ENCODE measurements around the gene CAVIN2. TPM values are rescaled to one million over a fixed set of nuclear protein-coding genes. Genes with fewer than 3 reads are reported as not detected.

CAVIN2 gene
- total and polyA plus RNA-seq, 11 donors: 35.2 to 149 (median 93.0) TPM

DNA sequence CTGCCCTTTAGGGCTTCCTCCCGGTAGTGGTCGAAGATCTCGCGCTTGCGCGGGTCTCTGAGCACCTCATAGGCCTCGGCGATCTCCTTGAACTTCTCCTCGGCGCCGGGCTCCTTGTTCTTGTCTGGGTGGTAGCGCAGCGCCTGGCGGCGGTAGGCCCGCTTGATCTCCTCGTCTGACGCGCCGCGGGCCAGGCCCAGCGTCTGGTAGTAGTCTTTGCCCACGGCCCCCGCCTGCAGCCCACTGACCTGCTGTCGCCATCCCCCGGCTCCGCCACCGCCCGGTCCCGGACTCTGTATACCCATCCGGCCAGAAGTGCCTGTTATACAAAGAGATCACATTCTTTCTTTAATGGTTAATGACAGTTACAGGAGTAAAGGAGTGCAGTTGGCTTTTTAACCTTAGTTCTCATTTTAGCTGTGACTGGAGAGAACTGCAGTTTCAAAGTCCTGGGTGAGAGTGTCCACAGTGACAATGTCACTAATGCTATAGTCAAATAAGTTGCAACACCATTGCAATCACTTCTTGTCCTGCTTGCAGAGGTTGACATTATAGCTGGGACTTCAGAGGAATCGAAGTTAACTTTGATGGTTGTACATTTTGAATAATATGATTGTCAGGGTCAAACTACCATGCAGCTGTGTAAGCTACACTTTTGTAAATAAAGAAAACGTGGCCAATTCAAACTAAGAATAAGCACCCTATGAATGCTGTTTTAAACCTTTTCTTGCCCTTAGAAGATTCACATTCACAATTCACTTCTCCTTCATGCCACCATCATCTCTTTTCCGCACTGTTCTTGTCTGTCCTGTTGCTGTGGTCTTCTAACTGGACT lies 35.3 kb upstream of the CAVIN2 start:
- ATAC-seq: no peak
- intact Hi-C loops (cut with DNase I): no loop called here
- TF ChIP-seq POLR2A (IDR thresholded peaks at IDR 0.05): no peak
- TF ChIP-seq, protein P1, sequence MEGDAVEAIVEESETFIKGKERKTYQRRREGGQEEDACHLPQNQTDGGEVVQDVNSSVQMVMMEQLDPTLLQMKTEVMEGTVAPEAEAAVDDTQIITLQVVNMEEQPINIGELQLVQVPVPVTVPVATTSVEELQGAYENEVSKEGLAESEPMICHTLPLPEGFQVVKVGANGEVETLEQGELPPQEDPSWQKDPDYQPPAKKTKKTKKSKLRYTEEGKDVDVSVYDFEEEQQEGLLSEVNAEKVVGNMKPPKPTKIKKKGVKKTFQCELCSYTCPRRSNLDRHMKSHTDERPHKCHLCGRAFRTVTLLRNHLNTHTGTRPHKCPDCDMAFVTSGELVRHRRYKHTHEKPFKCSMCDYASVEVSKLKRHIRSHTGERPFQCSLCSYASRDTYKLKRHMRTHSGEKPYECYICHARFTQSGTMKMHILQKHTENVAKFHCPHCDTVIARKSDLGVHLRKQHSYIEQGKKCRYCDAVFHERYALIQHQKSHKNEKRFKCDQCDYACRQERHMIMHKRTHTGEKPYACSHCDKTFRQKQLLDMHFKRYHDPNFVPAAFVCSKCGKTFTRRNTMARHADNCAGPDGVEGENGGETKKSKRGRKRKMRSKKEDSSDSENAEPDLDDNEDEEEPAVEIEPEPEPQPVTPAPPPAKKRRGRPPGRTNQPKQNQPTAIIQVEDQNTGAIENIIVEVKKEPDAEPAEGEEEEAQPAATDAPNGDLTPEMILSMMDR (IDR thresholded peaks at IDR 0.05): no peak
- Histone ChIP-seq H3K4me1 (peaks cover 0 to 32% (median 10%) of the 10 kb centered on the region in 12 donors), H3K36me3 (no peaks in the 10 kb centered on the region), H3K9me3 (no peaks in the 10 kb centered on the region), H3K27me3 (no peaks in the 10 kb centered on the region), H3K27ac (no peak overlapping the region), H3K4me3 (no peak overlapping the region)
- WGBS, 4 donors: 98 to 99% (median 98%) methylated on average over 28 to 34 of the region's 34 CpGs
- DNase-seq: no peak

DNA sequence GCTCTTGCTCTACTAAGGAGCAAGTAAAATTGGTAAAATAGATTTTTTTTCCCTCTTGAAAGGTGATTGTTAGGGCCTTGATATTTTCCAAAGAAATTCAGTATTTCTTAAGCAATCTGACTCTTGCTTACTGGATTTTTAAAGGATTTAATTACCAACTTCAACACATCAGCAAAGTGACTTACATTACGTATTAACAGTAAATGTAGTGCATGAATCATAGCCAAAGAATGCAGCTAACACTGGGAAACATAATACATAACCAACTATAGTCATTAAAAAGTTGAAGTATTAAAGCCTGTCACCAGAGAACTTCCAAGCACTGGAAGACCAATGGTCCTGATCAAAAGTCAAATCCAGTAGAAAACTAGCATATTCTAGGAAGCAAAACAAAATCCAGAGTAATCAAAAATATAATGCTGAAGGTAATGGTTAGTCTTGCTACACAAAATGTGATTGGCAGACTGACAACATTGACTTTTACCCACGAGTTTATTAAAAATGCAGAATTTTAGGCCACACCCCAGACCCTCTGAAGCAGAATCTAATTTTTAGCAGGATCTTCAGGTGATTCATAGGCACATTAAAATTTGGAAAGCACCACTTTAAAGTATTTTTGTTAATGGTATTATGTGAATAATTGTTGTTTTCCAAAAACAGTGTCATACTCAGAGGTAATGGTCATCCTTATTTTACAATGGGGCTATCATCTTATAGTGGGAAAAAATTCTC lies 31.8 kb upstream of the CAVIN2 start:
- no peak for ATAC-seq
- intact Hi-C loops (cut with DNase I): no loop called here

DNA sequence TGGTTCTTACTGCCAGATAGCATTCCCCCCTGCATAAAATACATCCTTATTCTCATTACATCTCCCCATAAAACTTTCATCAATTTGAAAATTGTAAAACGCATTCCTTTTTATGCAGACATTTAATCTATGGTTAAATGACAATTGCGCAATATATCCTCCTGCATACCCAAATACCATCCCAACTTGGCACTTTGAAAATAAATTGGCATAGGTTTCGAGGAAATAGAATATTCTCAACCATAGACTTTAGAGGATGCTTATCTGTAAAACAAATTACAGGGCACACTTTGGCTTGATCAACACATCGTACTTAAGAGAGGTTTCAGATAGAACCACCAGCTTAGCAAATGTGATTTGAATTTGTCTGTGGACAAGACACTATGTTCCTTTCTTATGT lies 31.0 kb upstream of the CAVIN2 start:
- ATAC-seq (no peak), DNase-seq (no peak)
- WGBS, 4 donors: 88 to 93% (median 90%) methylated on average over 4 of the region's 4 CpGs
- Histone ChIP-seq H3K36me3 (no peaks in the 10 kb centered on the region), H3K27me3 (no peaks in the 10 kb centered on the region), H3K9me3 (no peaks in the 10 kb centered on the region), H3K4me3 (no peak overlapping the region), H3K4me1 (peaks cover 0 to 9% (median 0%) of the 10 kb centered on the region in 12 donors), H3K27ac (peak overlapping the region in 1 of 12 donors; percentile 53)
- intact Hi-C loops (cut with DNase I): no loop called here
- TF ChIP-seq POLR2A (IDR thresholded peaks at IDR 0.05): no peak
- TF ChIP-seq, protein P1 (IDR thresholded peaks at IDR 0.05): no peak

More for the DNA sequence above, 31.8 kb upstream of the CAVIN2 start:
- H3K27me3 ChIP-seq: no peaks in the 10 kb centered on the region
- H3K4me1 ChIP-seq: peaks cover 0 to 9% (median 0%) of the 10 kb centered on the region in 12 donors
- no peak for TF ChIP-seq POLR2A (IDR thresholded peaks at IDR 0.05)
- TF ChIP-seq, protein P1 (IDR thresholded peaks at IDR 0.05): no peak
- H3K9me3 ChIP-seq: no peaks in the 10 kb centered on the region
- no peaks in the 10 kb centered on the region for H3K36me3 ChIP-seq
- no peak for DNase-seq
- no peak overlapping the region for H3K4me3 ChIP-seq
- peak overlapping the region in 1 of 12 donors; percentile 53 for H3K27ac ChIP-seq
- 56 to 66% (median 63%) methylated on average over 2 of the region's 2 CpGs for WGBS, 4 donors

DNA sequence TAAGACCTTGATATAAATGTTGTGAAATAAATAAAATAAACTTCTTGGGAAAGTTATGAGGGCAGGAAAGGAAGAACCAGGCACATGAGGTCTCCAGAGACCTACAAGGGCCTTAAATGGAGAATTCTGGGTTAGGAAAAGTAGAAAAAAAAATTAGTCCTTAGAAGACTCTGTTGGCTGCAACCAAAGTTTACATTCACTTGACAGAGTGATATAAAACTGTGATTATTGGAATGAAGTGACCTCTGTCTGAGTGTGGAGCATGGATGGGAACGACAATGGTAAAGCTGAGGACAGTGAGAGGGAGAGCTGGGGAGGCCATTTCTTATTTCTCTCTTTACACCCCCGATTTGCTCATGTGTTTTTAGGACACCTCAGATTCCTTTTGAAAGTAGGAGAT lies 29.0 kb upstream of the CAVIN2 start:
- intact Hi-C loops (cut with DNase I): no loop called here
- no peaks in the 10 kb centered on the region for H3K27me3 ChIP-seq
- peak overlapping the region in 1 of 12 donors; percentile 58 for H3K27ac ChIP-seq
- peaks cover 0 to 9% (median 0%) of the 10 kb centered on the region in 12 donors for H3K4me1 ChIP-seq
- H3K4me3 ChIP-seq: no peak overlapping the region
- ATAC-seq (no peak), DNase-seq (no peak)
- no peaks in the 10 kb centered on the region for H3K9me3 ChIP-seq
- no peaks in the 10 kb centered on the region for H3K36me3 ChIP-seq
- no peak for TF ChIP-seq POLR2A (IDR thresholded peaks at IDR 0.05)
- TF ChIP-seq, protein P1 (IDR thresholded peaks at IDR 0.05): no peak
- 84 to 92% (median 90%) methylated on average over 2 of the region's 2 CpGs for WGBS, 4 donors

Data from heart left ventricle (tissue), 16 donors.